ENCODE results near the gene LPCAT3.
"Not testable (repeated sequence)": the region's sequence is repeated elsewhere in the genome, so short reads cannot be mapped to it uniquely, and the experiment has no call there.

DNA sequence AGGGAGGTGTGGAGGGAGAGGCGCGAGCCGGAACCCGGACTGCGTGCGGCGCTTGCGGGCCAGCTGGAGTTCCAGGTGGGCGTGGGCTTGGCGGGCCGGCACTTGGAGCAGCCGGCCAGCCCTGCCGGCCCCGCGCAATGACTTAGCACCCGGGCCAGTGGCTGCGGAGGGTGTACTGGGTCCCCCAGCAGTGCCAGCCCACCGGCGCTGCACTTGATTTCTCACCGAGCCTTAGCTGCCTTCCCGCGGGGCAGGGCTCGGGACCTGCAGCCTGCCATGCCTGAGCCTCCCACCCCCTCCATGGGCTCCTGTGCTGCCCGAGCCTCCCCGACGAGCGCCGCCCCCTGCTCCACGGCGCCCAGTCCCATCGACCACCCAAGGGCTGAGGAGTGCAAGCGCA lies 19.1 kb upstream of the LPCAT3 start:
- TF ChIP-seq, protein P1, sequence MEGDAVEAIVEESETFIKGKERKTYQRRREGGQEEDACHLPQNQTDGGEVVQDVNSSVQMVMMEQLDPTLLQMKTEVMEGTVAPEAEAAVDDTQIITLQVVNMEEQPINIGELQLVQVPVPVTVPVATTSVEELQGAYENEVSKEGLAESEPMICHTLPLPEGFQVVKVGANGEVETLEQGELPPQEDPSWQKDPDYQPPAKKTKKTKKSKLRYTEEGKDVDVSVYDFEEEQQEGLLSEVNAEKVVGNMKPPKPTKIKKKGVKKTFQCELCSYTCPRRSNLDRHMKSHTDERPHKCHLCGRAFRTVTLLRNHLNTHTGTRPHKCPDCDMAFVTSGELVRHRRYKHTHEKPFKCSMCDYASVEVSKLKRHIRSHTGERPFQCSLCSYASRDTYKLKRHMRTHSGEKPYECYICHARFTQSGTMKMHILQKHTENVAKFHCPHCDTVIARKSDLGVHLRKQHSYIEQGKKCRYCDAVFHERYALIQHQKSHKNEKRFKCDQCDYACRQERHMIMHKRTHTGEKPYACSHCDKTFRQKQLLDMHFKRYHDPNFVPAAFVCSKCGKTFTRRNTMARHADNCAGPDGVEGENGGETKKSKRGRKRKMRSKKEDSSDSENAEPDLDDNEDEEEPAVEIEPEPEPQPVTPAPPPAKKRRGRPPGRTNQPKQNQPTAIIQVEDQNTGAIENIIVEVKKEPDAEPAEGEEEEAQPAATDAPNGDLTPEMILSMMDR (IDR thresholded peaks at IDR 0.05), result not testable (repeated sequence)
- TF ChIP-seq POLR2A (IDR thresholded peaks at IDR 0.05), result not testable (repeated sequence)
